Colonic mucosa (tissue), 4 donors: ENCODE results near the gene ASPN. TPM values are rescaled to one million over a fixed set of nuclear protein-coding genes. Genes with fewer than 3 reads are reported as not detected.

Experiments used
- DNase-seq: peaks from one replicate; pipeline ENCODE4 v3.0.0-alpha.2; 2020
- H3K27ac ChIP-seq: fragments of 200-600 bp; one replicate; pipeline ENCODE4 v1.8.0; 2021
- H3K27me3 ChIP-seq: fragments of 200-600 bp; one replicate; pipeline ENCODE4 v1.8.0; 2021
- H3K36me3 ChIP-seq: fragments of 200-600 bp; one replicate; pipeline ENCODE4 v1.8.0; 2021
- H3K4me1 ChIP-seq: fragments of 200-600 bp; one replicate; pipeline ENCODE4 v1.8.0; 2021; ENCODE audit warnings: mild to moderate bottlenecking
- H3K4me3 ChIP-seq: fragments of 200-600 bp; one replicate; pipeline ENCODE4 v1.8.0; 2021
- H3K9ac ChIP-seq, 2 donors: one replicate each; pipeline ENCODE4 v1.7.0; 2013; ENCODE audit warnings: control low read depth in 2 of 2, low read depth in 2 of 2, low read length in 2 of 2
- H3K9me3 ChIP-seq: fragments of 200-600 bp; one replicate; pipeline ENCODE4 v1.8.0; 2021
- intact Hi-C: fragments of 100-400 bp; cut with DNase I; formaldehyde crosslinking; loops from one replicate; pipeline ENCODE4 v1.14.1; 2022
- total RNA-seq, 2 donors: library from RNA; stranded (reverse); fragmentation: NEBNext Ultra II Directional in 1 of 2; extraction: Animal tissue kit (Norgen Biotek cat#: 25700) in 1 of 2; gene quantifications; one replicate each; pipeline ENCODE4 v1.2.1, GENCODE V29; 2021
- TF ChIP-seq, protein P1 (sequence below): fragments of 200-600 bp; IDR thresholded peaks from one replicate; pipeline ENCODE4 v1.8.0; 2022; ENCODE audit warnings: antibody characterized with exemption, mild to moderate bottlenecking
- donor health status: healthy.
- donor health status: DM: no; HTN: no; CAD: no.
- donor health status: DM: no; HTN: no; CAD: no.

ASPN gene
- total RNA-seq, 2 donors from 2014 or later: 0.40 to 7.6 TPM

DNA sequence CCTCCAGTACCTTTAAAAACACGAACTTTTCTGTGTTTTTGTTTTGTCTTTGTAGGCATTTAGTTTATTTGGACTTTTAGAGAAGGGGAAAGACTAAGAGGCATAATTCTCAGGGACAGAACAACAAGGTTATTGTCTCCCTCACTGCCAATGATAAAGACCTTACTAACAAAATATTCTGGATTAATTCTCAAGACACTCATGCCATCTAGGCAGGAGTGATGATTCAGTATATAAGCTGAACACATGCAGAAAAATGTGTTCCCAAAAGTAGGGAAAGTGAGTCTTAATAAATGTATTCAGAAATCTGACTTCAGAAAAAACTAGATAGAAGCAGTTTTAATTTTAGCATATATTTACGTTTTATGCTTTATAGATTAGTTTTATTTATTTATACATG is 17.4 kb upstream of the ASPN start:
- Histone ChIP-seq H3K27me3 (no peaks in the 10 kb centered on the region), H3K4me1 (no peaks in the 10 kb centered on the region), H3K4me3 (no peak overlapping the region), H3K9ac (no peak overlapping the region), H3K27ac (no peak overlapping the region), H3K9me3 (no peaks in the 10 kb centered on the region), H3K36me3 (no peaks in the 10 kb centered on the region)
- no peak for DNase-seq
- intact Hi-C loops: loop anchor here (5.0 kb wide), 1 partner anchor 133 kb away; no protein-coding TSS in a partner anchor
- TF ChIP-seq, protein P1, sequence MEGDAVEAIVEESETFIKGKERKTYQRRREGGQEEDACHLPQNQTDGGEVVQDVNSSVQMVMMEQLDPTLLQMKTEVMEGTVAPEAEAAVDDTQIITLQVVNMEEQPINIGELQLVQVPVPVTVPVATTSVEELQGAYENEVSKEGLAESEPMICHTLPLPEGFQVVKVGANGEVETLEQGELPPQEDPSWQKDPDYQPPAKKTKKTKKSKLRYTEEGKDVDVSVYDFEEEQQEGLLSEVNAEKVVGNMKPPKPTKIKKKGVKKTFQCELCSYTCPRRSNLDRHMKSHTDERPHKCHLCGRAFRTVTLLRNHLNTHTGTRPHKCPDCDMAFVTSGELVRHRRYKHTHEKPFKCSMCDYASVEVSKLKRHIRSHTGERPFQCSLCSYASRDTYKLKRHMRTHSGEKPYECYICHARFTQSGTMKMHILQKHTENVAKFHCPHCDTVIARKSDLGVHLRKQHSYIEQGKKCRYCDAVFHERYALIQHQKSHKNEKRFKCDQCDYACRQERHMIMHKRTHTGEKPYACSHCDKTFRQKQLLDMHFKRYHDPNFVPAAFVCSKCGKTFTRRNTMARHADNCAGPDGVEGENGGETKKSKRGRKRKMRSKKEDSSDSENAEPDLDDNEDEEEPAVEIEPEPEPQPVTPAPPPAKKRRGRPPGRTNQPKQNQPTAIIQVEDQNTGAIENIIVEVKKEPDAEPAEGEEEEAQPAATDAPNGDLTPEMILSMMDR: no peak

DNA sequence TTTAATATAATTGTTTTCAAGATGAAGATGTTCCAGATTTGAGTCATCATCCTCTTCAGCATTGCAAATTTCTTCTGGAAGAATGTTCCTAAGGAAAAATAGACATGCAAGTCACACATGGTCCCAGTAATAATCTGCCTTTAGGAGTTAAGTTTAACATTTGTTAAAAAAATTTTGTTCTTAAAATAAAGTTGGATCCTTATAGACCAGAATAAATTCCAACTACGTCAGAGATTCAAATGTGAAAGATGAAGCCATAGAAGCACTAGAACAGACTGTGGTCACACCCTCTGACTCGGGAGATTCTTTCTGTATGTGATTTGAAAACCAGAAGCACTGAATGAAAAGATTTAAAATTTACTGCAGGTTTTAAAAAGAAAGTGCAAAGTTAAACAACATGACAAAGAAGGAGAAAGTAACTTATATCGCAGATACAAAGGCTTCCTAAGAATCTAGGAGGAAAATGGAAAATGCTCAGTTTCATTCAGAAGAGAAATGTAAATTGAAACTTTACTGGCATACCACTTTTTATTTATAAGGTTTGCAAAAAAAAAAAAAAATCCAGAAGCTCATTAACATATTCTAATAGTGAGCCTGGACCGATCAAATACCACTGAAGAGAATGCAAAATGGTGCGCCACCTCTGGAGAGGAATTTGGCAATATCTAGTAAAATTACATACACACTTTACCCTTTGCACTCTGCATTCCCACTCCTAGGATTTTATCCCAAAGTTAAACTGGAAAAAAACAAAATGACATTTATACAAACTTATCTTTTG is 14.3 kb upstream of the ASPN start:
- H3K27ac ChIP-seq: no peak overlapping the region
- no peaks in the 10 kb centered on the region for H3K4me1 ChIP-seq
- intact Hi-C loops: no loop called here

DNA sequence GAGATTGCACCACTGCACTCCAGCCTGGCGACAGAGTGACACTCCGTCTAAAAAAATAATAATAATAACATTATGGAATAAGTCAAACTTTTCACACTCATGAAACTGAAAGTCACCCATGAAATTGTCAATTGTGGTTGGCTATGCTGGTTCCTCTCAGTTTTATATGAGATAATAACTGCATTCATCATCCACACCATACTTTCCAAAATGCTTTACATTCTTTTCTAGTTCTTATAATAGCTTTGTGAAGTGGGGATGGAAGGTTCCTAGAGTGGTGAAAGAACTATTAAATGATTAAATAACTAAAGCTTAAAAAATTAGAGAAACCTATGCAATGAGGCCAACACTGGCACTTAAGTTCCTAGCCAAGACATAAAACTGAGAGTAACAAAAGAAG is 12.6 kb upstream of the ASPN start:
- intact Hi-C loops: no loop called here
- no peak overlapping the region for H3K9ac ChIP-seq
- H3K36me3 ChIP-seq: no peaks in the 10 kb centered on the region
- no peak overlapping the region for H3K4me3 ChIP-seq
- no peaks in the 10 kb centered on the region for H3K27me3 ChIP-seq
- no peak overlapping the region for H3K27ac ChIP-seq
- H3K9me3 ChIP-seq: no peaks in the 10 kb centered on the region
- no peak for DNase-seq
- TF ChIP-seq, protein P1: no peak
- H3K4me1 ChIP-seq: no peaks in the 10 kb centered on the region

More for the DNA sequence above, 14.3 kb upstream of the ASPN start:
- H3K9ac ChIP-seq: no peak overlapping the region
- DNase-seq: no peak
- no peak overlapping the region for H3K4me3 ChIP-seq
- H3K27me3 ChIP-seq: no peaks in the 10 kb centered on the region
- TF ChIP-seq, protein P1: no peak
- H3K36me3 ChIP-seq: no peaks in the 10 kb centered on the region
- no peaks in the 10 kb centered on the region for H3K9me3 ChIP-seq

DNA sequence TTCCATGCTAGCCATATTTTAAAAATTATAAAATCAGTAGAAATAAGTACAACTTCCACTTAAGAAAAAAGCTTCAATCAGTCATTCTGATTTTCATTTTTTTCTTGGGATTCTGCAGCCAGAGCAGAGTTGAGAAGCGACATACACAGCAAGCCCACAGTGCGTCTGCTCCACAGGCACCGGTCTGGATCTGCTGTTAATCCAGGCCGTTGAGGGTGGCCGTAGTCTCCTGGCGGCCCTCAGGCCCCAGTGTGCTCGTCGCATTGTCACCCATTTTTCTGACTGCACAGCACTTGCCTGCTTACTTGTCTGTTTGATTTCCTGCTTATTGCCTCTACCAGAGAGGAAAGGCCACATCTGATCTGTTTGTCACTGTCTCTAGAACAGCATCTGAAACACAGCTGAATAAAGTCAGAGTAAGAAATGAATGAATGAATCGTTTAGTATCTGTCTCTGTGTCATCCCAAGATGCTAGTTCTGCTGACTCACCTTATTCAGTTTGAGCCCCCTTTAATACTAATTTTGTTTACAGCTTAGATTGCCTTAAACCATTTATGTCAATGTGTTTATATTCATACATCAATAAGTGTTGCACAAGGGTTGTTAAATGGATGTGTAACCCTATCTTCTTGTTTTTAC is 11.6 kb upstream of the ASPN start:
- no peak for DNase-seq
- Histone ChIP-seq H3K9ac (no peak overlapping the region), H3K36me3 (no peaks in the 10 kb centered on the region), H3K4me1 (no peaks in the 10 kb centered on the region), H3K27me3 (no peaks in the 10 kb centered on the region), H3K4me3 (no peak overlapping the region), H3K27ac (no peak overlapping the region), H3K9me3 (no peaks in the 10 kb centered on the region)
- TF ChIP-seq, protein P1: no peak
- intact Hi-C loops: no loop called here

DNA sequence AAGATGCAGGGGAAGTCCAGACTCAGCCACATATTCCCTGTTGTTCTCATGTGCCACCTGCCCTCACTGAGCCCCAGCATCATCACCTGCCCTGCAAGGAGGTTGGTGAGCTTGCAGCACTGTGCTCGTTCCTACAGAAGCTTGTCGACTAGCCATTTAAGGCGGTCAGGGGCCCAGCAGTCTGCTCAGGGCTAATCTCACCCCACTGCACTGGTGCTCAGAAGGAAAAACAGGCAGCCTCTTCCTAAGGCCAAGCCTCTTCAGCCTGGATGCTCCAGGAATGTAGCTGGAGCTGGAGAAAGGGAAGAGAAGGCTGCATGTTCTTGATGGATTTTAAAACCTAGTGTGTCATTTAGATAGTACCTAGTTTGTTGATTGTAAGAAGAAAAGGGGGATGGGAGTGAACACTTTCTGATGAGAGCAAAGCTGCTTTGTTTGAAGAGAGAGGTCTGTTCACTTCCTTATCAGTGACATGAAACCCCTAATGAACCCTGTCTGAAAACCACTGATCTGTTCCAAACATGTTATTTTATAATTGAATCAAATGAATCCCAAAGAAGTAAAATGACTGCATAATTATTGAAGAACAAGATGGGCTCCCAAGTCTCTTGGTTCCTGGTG is 10.6 kb upstream of the ASPN start:
- TF ChIP-seq, protein P1: no peak
- H3K4me1 ChIP-seq: no peaks in the 10 kb centered on the region
- H3K4me3 ChIP-seq: no peak overlapping the region
- no peak overlapping the region for H3K27ac ChIP-seq
- no peak overlapping the region for H3K9ac ChIP-seq
- no peaks in the 10 kb centered on the region for H3K36me3 ChIP-seq
- no peaks in the 10 kb centered on the region for H3K27me3 ChIP-seq
- no peak for DNase-seq
- intact Hi-C loops: no loop called here
- H3K9me3 ChIP-seq: no peaks in the 10 kb centered on the region
